HG02798 (cell line): ENCODE results near the gene SCAI.
"Not testable (repeated sequence)": the region's sequence is repeated elsewhere in the genome, so short reads cannot be mapped to it uniquely, and the experiment has no call there.

Experiments
- ATAC-seq: cut with Tn5 transposase; IDR thresholded peaks from one replicate; pipeline ENCODE4 v1.9.1; 2021; ENCODE audit warnings: mild to moderate bottlenecking; ENCODE audit not compliant: unreplicated experiment, poor library complexity

Gene SCAI

DNA sequence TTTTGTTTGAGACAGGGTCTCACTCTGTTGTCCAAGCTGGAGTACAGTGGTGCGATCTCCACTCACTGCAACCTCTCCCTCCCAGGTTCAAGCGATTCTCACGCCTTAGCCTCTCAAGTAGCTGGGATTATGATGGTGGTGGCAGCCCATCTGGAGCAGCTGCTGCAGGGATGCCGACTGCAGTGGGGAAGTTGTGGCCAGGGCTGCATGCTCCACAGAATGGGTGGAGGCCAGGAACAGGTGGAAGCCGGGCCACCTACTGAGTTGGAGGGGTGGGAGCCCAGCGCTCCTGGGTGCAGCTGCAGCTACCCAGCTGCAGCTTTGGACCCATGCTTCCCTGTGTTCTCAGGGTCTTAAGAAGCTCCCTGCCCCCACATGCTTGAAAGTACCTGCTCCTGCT, 99.7 kb downstream of the SCAI start:
- no peak for ATAC-seq

DNA sequence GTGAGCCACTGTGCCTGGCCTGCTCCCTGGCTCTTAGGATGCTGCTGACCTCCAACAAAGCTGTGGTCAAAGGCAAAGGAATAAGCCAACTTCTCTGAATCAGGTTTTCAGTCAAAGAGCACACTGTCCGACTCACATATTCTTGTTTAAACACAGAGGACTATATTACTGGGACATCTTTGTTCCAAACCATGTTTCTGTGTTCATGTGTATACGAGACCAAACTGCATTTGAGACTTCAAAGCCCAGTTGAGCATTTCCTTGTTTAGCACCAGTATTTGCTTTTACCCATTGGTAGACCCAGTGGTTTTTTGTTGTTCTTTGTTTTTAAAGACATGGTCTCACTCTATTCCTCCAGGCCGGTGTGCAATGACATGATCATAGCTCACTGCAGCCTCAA, 100.2 kb downstream of the SCAI start:
- no peak for ATAC-seq

DNA sequence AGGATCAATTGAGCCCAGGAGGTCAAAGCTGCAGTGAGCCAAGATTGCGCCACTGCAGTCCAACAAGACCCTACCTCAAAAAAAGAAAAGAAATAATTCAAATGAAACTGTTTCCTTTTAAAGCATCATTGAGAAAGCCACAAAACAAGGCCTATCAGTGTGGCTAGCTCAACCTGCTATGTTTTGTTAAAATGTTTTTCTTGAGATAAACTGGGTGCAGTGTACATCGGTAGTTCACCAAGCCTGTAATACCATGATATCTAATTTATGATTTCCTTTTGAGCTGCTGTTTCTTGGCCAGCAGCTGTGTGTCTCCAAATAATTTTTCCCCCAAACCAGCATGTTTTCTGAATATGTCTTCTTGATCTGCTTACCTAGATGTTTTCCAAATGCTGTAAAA, 105.2 kb downstream of the SCAI start:
- ATAC-seq: no peak

DNA sequence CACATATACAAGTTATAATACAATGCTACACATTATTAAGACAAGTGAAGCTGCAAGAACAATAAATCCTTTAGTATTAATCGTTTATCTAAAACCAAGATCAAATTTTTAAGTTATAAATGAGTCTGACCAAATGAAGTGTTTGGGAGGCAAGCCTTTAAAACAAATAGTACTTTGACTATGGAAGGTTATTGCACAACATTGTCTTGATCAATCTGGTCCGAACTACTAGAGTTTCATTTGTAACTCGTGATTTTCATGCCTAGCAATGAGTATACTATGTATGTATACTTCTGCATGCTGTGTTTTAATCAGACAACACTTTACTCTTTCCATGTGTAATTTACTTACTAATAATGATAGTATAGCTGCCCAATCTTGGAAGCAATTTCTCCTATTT, 115.3 kb downstream of the SCAI start:
- ATAC-seq: no peak

DNA sequence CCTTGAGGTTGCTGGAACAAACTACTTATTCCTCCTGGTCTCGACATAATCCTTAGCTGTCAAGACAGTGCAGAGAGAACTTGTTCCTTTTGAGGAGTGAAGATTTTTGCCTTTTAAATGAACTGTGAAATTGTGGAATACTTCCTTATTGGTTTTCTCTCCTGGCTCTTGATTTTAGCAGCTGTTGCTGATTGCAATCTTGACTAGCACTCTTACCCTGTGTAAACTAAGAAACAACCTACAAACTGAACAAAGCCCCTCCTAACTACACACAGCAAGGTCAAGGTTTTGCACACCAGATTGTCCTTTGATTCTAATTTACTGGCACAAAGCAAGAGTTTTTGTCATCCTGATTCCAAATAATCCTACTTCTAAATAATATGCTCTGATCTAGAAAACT, 118.4 kb downstream of the SCAI start:
- ATAC-seq: no peak

DNA sequence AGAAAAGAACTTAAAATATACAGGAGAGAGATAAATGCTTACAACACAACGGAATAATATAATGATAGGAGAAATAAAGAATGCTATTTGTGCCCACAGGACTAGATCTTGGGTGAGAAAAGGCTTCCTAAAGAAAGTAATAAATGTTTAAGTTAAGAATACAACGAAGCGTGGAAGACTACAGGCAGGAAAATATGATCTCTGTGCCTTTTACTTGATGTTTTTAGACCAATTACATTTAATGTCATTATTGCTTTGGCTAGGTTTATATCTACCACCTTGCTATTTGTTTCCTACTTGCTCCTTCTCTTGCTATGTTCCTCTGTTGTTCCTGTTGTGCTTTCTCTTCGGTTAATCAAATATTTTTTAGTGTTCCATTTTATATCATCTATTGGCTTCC, 122.3 kb downstream of the SCAI start:
- ATAC-seq: no peak

DNA sequence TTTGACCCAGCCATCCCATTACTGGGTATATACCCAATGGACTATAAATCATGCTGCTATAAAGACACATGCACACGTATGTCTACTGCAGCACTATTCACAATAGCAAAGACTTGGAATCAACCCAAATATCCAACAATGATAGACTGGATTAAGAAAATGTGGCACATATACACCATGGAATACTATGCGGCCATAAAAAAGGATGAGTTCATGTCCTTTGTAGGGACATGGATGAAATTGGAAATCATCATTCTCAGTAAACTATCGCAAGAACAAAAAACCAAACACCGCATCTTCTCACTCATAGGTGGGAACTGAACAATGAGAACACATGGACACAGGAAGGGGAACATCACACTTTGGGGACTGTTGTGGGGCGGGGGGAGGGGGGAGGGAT, 127.7 kb downstream of the SCAI start:
- not testable (repeated sequence) for ATAC-seq

DNA sequence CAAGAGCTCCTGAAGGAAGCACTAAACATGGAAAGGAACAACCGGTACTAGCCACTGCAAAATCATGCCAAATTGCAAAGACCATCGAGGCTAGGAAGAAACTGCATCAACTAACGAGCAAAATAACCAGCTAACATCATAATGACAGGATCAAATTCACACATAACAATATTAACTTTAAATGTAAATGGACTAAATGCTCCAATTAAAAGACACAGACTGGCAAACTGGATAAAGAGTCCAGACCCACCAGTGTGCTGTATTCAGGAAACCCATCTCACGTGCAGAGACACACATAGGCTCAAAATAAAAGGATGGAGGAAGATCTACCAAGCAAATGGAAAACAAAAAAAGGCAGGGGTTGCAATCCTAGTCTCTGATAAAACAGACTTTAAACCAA, 131.3 kb downstream of the SCAI start:
- not testable (repeated sequence) for ATAC-seq

DNA sequence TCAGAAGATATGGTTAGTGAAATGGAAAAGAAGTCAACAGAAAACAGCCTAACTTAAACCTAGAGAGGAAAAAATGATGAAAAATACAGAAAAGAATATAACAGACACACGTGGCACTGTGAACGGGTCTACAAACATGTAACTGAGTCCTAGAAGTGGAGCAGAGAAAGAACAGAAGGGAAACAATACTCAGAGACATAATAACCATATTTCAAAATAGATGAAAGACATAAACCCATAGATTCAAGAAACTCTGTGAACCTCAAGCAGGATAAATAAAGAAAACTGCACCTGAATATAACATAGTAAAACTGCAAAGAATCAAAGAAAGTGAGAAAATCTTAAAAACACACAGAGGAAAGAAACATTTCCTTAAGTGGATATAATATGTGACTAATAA, 134.7 kb downstream of the SCAI start:
- ATAC-seq: no peak

DNA sequence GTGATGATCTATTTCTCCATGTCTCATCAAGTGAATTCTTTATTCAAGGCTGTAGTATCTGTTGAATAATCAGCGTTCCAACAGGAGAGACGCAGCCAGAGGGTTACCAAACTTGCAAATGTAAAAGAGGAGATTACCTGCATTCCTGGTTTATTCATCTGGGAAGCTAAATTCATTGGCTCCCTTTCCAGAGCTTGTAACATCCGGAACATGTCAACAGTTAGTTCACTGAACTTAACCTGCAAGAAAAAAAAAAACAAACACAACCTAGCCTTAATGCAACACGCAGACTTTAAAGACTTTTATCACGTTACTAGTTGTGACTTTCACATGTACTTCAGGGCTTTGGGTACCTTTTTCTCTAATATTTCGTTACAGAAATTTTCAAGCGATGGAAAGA, 140.0 kb downstream of the SCAI start:
- ATAC-seq: no peak

DNA sequence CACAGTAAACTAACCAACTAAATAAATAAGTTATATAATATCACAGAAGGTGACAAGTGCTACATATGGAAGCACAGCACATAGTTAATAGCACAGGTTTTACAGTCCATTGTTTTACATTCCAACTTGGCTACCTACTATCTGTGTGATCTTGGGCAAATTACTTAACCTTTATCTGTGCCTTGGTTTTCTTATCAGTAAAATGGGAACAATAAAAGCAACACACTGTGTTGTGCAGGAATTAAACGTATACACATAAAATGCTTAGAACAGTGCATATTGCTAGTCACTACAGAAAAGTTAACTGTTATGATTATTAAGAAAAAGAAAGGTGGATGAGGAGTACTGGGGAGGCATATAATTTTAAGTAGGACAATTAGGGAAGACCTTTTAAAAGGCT, 159.6 kb downstream of the SCAI start:
- ATAC-seq: no peak

DNA sequence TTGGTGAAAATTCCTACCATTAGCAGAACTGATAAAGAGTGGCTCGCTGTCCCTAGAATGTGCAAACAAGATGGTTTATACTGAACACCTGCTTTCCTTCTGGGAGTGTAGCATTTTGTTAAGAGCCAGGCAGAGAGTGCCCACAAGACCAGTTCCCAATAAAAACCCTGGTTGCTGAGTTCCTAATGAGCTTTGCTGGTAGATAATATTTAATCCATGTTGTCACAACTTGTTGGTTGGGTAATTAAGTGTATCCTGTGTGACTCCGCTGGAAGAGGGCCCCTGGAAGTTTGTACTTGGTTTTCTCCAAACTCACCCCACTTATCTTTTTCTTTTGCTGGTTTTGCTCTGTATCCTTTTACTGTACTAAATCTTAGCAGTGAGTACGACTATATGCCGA, 162.9 kb downstream of the SCAI start:
- ATAC-seq: no peak

DNA sequence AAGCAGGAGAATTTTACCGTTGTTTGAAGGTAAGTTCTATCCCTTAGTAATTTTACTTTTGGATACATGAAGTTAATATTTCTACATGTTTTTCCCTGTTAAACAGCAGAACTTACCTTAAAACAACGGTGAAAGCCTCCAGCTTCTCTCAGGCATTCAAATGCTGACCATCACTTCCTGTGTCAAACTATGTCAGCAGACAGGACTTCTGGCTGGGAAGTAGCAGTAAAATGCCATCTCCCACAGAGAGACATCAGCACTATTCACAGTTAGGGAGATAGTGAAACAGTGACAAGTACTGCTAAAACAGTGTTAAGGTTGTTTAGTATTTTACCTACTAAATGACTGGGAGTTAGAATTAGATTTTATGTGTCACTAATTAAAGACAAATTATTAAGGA, 168.2 kb downstream of the SCAI start:
- no peak for ATAC-seq

DNA sequence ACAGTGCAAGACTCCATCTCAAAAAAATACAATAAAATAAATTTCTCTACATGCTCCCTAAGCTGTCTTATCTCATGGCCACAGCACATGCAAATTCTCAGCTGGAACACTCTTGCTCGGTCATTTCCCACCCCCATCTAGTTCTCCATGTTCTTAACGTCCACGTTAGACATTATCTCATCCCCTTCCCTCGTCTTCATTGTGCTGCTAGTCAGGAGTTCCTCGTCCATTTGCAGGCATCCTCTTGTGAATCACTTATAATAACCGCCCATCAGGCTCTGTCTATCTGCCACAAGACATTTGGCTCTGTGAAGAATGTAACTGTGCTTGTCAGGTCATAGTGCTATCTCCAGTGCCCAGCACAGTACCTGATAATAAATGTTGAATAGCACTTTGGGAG, 169.5 kb downstream of the SCAI start:
- no peak for ATAC-seq

DNA sequence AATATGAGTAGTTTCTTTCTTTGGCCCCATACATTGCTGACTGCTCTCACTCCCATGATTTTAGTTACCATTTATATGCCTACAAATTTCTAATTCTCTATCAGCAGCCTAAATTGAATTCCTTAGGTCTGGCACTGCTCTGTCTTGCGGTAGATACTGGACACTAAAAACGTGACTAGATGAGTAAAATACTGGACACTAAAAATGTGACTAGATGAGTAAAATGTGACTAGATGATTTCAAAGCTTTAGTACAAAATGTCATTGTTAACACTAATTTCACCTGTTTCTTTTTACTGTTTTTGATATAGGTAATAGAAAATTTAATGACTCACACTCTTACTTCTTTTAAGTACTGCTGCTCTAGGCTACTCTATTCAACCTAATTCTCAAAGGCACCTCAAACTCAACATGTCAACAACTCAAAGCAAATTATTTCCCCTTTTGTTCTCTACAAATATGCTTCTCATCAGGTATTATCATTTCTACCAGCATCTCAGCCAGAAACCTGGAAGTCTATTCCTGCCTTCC, 171.0 kb downstream of the SCAI start:
- no peak for ATAC-seq

DNA sequence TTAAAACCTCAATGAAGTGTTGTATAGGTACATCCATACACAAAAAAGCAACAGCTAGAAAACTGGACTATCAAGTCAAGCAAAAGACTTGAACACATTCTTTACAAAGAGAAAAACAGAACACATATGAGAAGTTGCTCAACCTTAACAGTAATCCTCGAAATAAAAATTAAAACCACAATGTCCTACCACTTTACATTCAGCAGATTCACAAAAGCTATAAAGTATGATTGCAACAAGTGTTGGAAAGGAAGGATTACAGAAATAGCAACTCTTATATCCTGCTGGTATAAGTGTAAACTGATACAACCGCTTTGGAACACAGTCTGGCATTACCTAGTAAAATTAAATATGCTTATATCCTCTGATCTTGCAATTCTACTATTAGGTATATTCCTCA, 173.9 kb downstream of the SCAI start:
- ATAC-seq: no peak

DNA sequence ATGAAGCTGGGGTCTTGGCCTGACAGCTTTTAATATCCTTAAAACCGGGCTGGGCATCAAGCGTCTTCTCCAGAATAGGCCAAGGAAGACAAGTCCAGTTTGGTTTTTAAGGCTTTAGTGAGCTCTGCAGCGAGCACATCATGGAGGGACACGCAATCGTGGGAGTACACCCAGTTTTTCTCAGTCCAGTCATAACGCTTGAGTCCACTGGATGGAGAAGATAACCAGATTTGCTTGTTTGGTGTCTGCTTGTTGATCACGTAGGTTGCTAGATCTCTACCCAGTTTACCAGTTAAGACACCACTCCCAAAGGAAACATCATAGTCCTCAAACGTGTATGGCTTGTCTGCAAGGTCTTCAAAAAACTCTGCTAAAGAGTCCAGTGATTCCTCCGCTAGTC, 175.1 kb downstream of the SCAI start:
- no peak for ATAC-seq

DNA sequence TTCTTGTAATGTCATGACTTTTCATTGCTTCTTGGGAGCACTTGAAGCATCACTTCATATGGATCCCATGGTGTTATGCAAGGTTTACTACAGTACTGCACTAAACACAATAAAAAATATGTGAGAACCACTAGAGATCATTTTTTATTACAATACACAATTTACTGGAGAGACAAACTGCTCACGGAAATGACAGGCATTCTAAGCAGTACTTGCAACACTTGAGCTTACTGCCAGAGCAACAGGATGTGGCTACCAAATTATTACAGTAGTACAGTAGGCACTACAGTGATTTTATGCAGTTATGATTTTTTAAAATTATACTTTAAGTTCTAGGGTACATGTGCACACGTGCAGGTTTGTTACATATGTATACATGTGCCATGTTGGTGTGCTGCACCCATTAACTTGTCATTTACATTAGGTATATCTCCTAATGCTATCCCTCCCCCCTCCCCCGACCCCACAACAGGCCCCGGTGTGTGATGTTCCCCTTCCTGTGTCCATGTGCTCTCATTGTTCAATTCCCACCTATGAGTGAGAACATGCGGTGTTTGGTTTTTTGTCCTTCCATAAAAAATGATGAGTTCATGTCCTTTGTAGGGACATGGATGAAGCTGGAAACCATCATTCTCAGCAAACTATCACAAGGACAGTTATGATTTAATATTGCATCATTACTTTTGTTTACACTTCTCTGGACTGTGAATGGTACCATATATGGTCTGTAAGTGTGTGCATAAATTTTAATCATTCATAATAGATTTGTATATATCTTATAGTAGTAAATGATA, 177.4 kb downstream of the SCAI start:
- ATAC-seq: not testable (repeated sequence)

DNA sequence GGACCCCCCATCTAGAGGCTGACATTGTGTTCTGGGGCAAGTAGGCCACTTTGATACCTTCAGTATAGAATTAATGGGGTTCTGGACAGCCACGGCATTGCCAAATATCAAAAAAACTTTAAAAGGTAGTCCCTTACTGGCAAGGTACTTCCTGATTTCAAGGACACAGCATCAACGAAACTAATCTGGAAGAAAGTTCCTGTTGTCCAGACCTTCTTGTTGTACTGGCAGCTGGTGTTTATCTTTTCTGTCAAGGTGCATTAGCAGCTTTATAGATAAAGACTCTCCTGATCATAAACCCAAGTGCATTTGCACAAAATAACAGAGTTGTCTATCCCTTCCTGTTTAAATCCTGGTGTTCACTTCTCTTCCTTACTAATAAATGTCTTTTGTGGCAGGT, 178.7 kb downstream of the SCAI start:
- ATAC-seq: no peak

DNA sequence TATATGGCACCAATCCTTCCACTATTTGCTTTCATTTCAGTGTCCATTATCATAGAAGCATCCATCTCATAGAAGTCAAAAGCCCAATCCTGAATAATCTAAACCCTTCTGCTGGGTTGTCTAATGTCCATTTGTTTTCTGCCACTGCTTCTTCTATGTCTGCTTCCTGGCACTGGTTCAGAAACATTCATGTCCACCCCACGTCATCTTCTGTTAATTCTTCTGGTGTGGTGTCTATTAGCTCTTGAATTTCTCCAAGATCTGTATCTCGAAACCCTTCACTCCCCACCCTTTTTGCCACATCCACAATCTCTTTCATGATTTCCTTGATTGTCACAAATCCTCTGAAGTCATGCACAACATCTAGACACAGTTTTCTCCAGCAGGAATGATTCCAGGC, 179.3 kb downstream of the SCAI start:
- no peak for ATAC-seq

DNA sequence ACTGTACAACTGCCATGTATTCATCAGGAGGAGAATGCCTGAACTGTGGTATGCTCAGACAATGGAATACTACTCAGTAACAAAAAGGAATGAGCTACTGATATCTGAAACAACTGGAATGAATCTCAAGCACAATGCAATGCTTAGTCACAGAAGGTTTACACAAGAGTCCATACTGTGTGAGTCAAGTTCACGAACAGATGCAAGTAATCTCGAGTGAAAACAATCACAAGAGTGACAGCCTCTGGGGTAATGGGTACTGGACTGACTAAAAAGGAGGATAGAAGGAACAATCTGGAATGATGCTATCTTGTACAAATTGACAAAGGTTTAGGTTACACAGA, 182.9 kb downstream of the SCAI start:
- ATAC-seq: no peak

DNA sequence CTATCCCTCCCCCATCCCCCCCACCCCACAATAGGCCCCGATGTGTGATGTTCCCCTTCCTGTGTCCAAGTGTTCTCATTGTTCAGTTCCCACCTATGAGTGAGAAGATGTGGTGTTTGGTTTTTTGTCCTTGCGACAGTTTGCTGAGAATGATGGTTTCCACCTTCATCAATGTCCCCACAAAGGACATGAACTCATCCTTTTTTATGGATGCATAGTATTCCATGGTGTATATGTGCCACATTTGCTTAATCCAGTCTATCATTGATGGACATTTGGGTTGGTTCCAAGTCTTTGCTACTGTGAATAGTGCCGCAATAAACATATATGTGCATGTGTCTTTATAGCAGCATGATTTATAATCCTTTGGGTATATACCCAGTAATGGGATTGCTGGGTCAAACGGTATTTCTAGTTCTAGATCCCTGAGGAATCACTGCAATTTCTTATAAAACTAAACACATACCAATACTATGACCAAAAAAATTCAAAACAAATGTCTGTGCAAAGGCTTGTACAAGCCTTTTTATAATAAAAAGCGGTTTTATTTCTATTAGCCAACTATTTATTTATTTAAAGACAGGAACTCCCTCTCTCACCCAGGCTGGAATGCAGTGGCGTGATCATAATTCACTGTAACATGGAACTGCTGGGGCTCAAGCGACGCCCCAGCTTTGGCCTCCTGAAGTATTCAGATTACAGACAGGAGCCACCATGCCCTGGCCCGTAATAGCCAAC, 183.5 kb downstream of the SCAI start:
- ATAC-seq: not testable (repeated sequence)
